Thoracic aorta (tissue), 2 donors: ENCODE results near the gene METTL17. TPM values are rescaled to one million over a fixed set of nuclear protein-coding genes. Genes with fewer than 3 reads are reported as not detected.

Experiments
- ATAC-seq: fragments of 150-250 bp; one replicate; pipeline ENCODE4 v1.8.0; 2017; ENCODE audit warnings: low read depth; ENCODE audit not compliant: insufficient number of reproducible peaks, low FRiP score
- DNase-seq: peaks from one replicate; pipeline ENCODE4 v3.0.0-alpha.2; 2020; ENCODE audit warnings: low spot score
- H3K27ac ChIP-seq, 2 donors: fragments of 200-600 bp; sonication (generic); 1 replicate in 1 of 2; 2 replicates in 1 of 2; pipeline ENCODE4 v1.5.1; 2016; ENCODE audit warnings: mild to moderate bottlenecking in 2 of 2, moderate library complexity in 2 of 2
- H3K27me3 ChIP-seq: fragments of 200-600 bp; sonication (generic); replicated peaks from 2 replicates; pipeline ENCODE4 v1.6.0; 2016; ENCODE audit warnings: mild to moderate bottlenecking; ENCODE audit not compliant: insufficient read depth
- H3K36me3 ChIP-seq: fragments of 200-600 bp; sonication (generic); one replicate; pipeline ENCODE4 v1.5.1; 2016
- H3K4me1 ChIP-seq, 2 donors: fragments of 200-600 bp; sonication (generic); 1 replicate in 1 of 2; 2 replicates in 1 of 2; pipeline versions ENCODE4 v1.5.1 to v1.6.0; 2016; ENCODE audit warnings: low read depth in 2 of 2, mild to moderate bottlenecking in 1 of 2; ENCODE audit not compliant: control insufficient read depth in 1 of 2
- H3K4me3 ChIP-seq: fragments of 200-600 bp; sonication (generic); 2 replicates; pipeline ENCODE4 v1.5.1; 2016; ENCODE audit warnings: mild to moderate bottlenecking
- H3K9me3 ChIP-seq: fragments of 200-600 bp; sonication (generic); 2 replicates; pipeline ENCODE4 v1.5.1; 2016
- total RNA-seq, 2 donors: library from RNA; depleted of rRNA; stranded (reverse); fragments of >200 nt; gene quantifications; one replicate each; pipeline versions ENCODE4 v1.1.0 to v1.2.3, GENCODE V29; 2016
- TF ChIP-seq, protein P1 (sequence below): fragments of 200-600 bp; sonication (generic); IDR thresholded peaks from one replicate; pipeline ENCODE4 v1.5.1; 2019; ENCODE audit warnings: antibody characterized with exemption

Gene METTL17
- total RNA-seq, 2 donors from 2014 or later: 94.8 to 141 TPM

- no peaks in the 10 kb centered on the region for H3K4me1 ChIP-seq
- H3K27ac ChIP-seq: no peak overlapping the region
- H3K9me3 ChIP-seq: no peaks in the 10 kb centered on the region
- DNase-seq: no peak
- no peaks in the 10 kb centered on the region for H3K27me3 ChIP-seq
- H3K4me3 ChIP-seq: no peak overlapping the region
- no peaks in the 10 kb centered on the region for H3K36me3 ChIP-seq
- ATAC-seq: no peak
- TF ChIP-seq, protein P1, sequence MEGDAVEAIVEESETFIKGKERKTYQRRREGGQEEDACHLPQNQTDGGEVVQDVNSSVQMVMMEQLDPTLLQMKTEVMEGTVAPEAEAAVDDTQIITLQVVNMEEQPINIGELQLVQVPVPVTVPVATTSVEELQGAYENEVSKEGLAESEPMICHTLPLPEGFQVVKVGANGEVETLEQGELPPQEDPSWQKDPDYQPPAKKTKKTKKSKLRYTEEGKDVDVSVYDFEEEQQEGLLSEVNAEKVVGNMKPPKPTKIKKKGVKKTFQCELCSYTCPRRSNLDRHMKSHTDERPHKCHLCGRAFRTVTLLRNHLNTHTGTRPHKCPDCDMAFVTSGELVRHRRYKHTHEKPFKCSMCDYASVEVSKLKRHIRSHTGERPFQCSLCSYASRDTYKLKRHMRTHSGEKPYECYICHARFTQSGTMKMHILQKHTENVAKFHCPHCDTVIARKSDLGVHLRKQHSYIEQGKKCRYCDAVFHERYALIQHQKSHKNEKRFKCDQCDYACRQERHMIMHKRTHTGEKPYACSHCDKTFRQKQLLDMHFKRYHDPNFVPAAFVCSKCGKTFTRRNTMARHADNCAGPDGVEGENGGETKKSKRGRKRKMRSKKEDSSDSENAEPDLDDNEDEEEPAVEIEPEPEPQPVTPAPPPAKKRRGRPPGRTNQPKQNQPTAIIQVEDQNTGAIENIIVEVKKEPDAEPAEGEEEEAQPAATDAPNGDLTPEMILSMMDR: no peak
Measured at GRCh38 chr14:21032326-21033132, 42.7 kb downstream of the METTL17 start.

- Histone ChIP-seq H3K27ac (no peak overlapping the region), H3K27me3 (no peaks in the 10 kb centered on the region), H3K36me3 (no peaks in the 10 kb centered on the region), H3K9me3 (no peaks in the 10 kb centered on the region), H3K4me1 (no peaks in the 10 kb centered on the region), H3K4me3 (no peak overlapping the region)
- no peak for ATAC-seq
- no peak for DNase-seq
- TF ChIP-seq, protein P1: no peak
Measured at GRCh38 chr14:21033133-21033698, 43.4 kb downstream of the METTL17 start.

GRCh38 chr14:21034707-21035106 lies 44.9 kb downstream of the METTL17 start, which contains the start of gene RNASE13:
RNASE13 (minus strand) TSS chr14:21034807; CDS start chr14:21034288, 519 bp downstream.
- no peaks in the 10 kb centered on the region for H3K36me3 ChIP-seq
- no peaks in the 10 kb centered on the region for H3K9me3 ChIP-seq
- TF ChIP-seq, protein P1: no peak
- DNase-seq (no peak), ATAC-seq (no peak)
- no peak within 1 kb of the TSS for H3K4me3 ChIP-seq
- no peaks in the 10 kb centered on the region for H3K27me3 ChIP-seq
- peaks cover 11 to 13% of the 10 kb centered on the region in 2 donors for H3K4me1 ChIP-seq
- no peak within 1 kb of the TSS for H3K27ac ChIP-seq

DNA sequence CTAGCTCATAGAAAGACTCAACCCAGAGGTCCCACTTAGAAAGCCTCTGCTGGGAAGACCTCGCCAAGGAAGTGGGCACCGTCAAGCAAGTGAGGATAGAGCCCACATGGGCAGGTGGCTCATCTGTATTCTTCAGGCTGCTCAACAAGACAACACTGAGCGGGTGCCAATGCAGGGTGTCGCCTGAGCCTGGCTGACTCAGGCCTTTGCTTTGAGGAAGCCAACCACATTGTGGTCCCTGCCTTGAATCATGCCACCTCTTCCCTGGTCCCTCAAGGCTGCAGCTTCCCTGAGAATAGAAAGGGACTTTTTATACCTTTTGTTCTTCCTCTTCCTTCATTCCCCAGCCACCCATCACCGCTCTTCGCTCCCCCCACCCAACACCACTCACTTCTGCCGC lies 47.0 kb downstream of the METTL17 start:
- TF ChIP-seq, protein P1: no peak
- Histone ChIP-seq H3K4me3 (no peak overlapping the region), H3K27me3 (no peaks in the 10 kb centered on the region), H3K27ac (no peak overlapping the region), H3K9me3 (no peaks in the 10 kb centered on the region), H3K4me1 (peaks cover 13 to 17% of the 10 kb centered on the region in 2 donors), H3K36me3 (no peaks in the 10 kb centered on the region)
- DNase-seq: no peak
- no peak for ATAC-seq

- no peaks in the 10 kb centered on the region for H3K36me3 ChIP-seq
- no peak for DNase-seq
- no peak overlapping the region for H3K27ac ChIP-seq
- H3K9me3 ChIP-seq: no peaks in the 10 kb centered on the region
- TF ChIP-seq, protein P1: no peak
- H3K4me3 ChIP-seq: no peak overlapping the region
- no peaks in the 10 kb centered on the region for H3K27me3 ChIP-seq
- no peak for ATAC-seq
- peaks cover 13 to 17% of the 10 kb centered on the region in 2 donors for H3K4me1 ChIP-seq
Measured at GRCh38 chr14:21037156-21037555, 47.4 kb downstream of the METTL17 start.
